Activated CD8-positive, alpha-beta T cell treated with anti-CD3 and anti-CD28 coated beads for 36 hours (primary cell): ENCODE data around the gene TXNDC8. TPM values are rescaled to one million over a fixed set of nuclear protein-coding genes. Genes with fewer than 3 reads are reported as not detected.
A peak's percentile ranks its signal among the peaks of the same experiment; 100 is the strongest.

ENCODE experiments used
- ATAC-seq: fragments of 200-7000 bp; cut with Tn5 transposase; one replicate; pipeline ENCODE4 v1.10.0; 2021; ENCODE audit warnings: mild to moderate bottlenecking, moderate library complexity
- CTCF ChIA-PET: fragments of 350-600 bp; sonication (Branson Sonifier 250); formaldehyde crosslinking; loops from one replicate; lab custom pipeline; 2021; ENCODE audit warnings: antibody characterized with exemption; lab: Charles Lee
- POLR2A ChIA-PET: fragments of 350-600 bp; sonication (Branson Sonifier 250); formaldehyde crosslinking; loops from one replicate; lab custom pipeline; 2021; ENCODE audit warnings: antibody characterized with exemption; lab: Charles Lee
- DNase-seq: peaks from one replicate; pipeline ENCODE4 v3.0.0-alpha.2; 2020
- H3K27ac Mint-ChIP-seq: one replicate; pipeline ENCODE4 v1.8.0; 2021; ENCODE audit warnings: mild to moderate bottlenecking, mixed read lengths
- H3K27me3 Mint-ChIP-seq: one replicate; pipeline ENCODE4 v1.8.0; 2021; ENCODE audit warnings: mixed read lengths
- H3K36me3 Mint-ChIP-seq: one replicate; pipeline ENCODE4 v1.8.0; 2021; ENCODE audit warnings: low read depth, mixed read lengths
- H3K4me1 Mint-ChIP-seq: one replicate; pipeline ENCODE4 v1.8.0; 2021; ENCODE audit warnings: low read depth, mixed read lengths
- H3K4me3 Mint-ChIP-seq: one replicate; pipeline ENCODE4 v1.8.0; 2021; ENCODE audit warnings: mild to moderate bottlenecking, moderate library complexity, mixed read lengths
- H3K9me3 Mint-ChIP-seq: one replicate; pipeline ENCODE4 v1.8.0; 2021; ENCODE audit warnings: mixed read lengths
- CTCF ChIP-seq: fragments of 200-600 bp; IDR thresholded peaks from one replicate; pipeline ENCODE4 v1.8.0; 2022; ENCODE audit warnings: antibody characterized with exemption, mild to moderate bottlenecking
- intact Hi-C: fragments of 100-400 bp; cut with micrococcal nuclease; formaldehyde crosslinking; loops from one replicate; pipeline ENCODE4 v1.10.0; 2022
- total RNA-seq, 2 experiments: library from RNA; stranded (reverse); gene quantifications; one replicate each; pipeline ENCODE4 v1.2.3, GENCODE V29; 2021

The TXNDC8 gene
- total RNA-seq, 2 experiments from 2014 or later = not detected

- TF ChIP-seq CTCF = no peak
- ATAC-seq (no peak), DNase-seq (no peak)
- Mint-ChIP-seq H3K27ac (no peak overlapping the region), H3K27me3 (no peaks in the 10 kb centered on the region), H3K9me3 (no peaks in the 10 kb centered on the region), H3K36me3 (peaks cover 2% of the 10 kb centered on the region), H3K4me1 (peaks cover 15% of the 10 kb centered on the region), H3K4me3 (no peak overlapping the region)
- ChIA-PET POLR2A (no interaction called here), CTCF (no interaction called here)
- intact Hi-C loops = no loop called here
Measured at GRCh38 chr9:110260911-110261310, 76.8 kb downstream of the TXNDC8 start.

- H3K4me1 Mint-ChIP-seq = peaks cover 19% of the 10 kb centered on the region
- no peak overlapping the region for H3K4me3 Mint-ChIP-seq
- H3K27me3 Mint-ChIP-seq = no peaks in the 10 kb centered on the region
- H3K36me3 Mint-ChIP-seq = peaks cover 10% of the 10 kb centered on the region
- DNase-seq (no peak), ATAC-seq (no peak)
- intact Hi-C loops = no loop called here
- CTCF ChIA-PET = interaction anchor here (1.4 kb wide), 1 partner anchor 9 kb away, joined by 5 read pairs; no protein-coding TSS in a partner anchor
- no peaks in the 10 kb centered on the region for H3K9me3 Mint-ChIP-seq
- no peak for TF ChIP-seq CTCF
- POLR2A ChIA-PET = no interaction called here
- H3K27ac Mint-ChIP-seq = no peak overlapping the region
Measured at GRCh38 chr9:110259566-110259965, 78.1 kb downstream of the TXNDC8 start.

GRCh38 chr9:110258690-110259091, 79.0 kb downstream of the TXNDC8 start:
- intact Hi-C loops = no loop called here
- no peak for ATAC-seq
- no peak for DNase-seq
- H3K4me1 Mint-ChIP-seq = peaks cover 27% of the 10 kb centered on the region
- peaks cover 17% of the 10 kb centered on the region for H3K36me3 Mint-ChIP-seq
- H3K4me3 Mint-ChIP-seq = no peak overlapping the region
- H3K27ac Mint-ChIP-seq = no peak overlapping the region
- H3K27me3 Mint-ChIP-seq = no peaks in the 10 kb centered on the region
- CTCF ChIA-PET = interaction anchor here (1.4 to 1.7 kb wide), 3 partner anchors 10 to 365 kb away, joined by 3 to 8 read pairs (median 5); no protein-coding TSS in a partner anchor
- POLR2A ChIA-PET = interaction anchor here (0.8 to 0.9 kb wide), 2 partner anchors 17 to 19 kb away, joined by 3 read pairs; no protein-coding TSS in a partner anchor
- no peaks in the 10 kb centered on the region for H3K9me3 Mint-ChIP-seq
- no peak for TF ChIP-seq CTCF

GRCh38 chr9:110257956-110258355, 79.7 kb downstream of the TXNDC8 start:
- CTCF ChIA-PET = interaction anchor here (1.6 to 1.7 kb wide), 2 partner anchors 24 to 365 kb away, joined by 3 to 8 read pairs; no protein-coding TSS in a partner anchor
- no peak for ATAC-seq
- Mint-ChIP-seq H3K27ac (no peak overlapping the region), H3K27me3 (no peaks in the 10 kb centered on the region), H3K36me3 (peaks cover 24% of the 10 kb centered on the region), H3K4me3 (no peak overlapping the region), H3K4me1 (peaks cover 34% of the 10 kb centered on the region), H3K9me3 (no peaks in the 10 kb centered on the region)
- POLR2A ChIA-PET = interaction anchor here (0.6 to 2.4 kb wide), 3 partner anchors 11 to 21 kb away, joined by 3 to 9 read pairs (median 3); no protein-coding TSS in a partner anchor
- DNase-seq = no peak
- intact Hi-C loops = no loop called here
- TF ChIP-seq CTCF = no peak

GRCh38 chr9:110257097-110257841, 80.4 kb downstream of the TXNDC8 start:
- ChIA-PET CTCF (interaction anchor here (1.7 kb wide), 1 partner anchor 366 kb away, joined by 8 read pairs; no protein-coding TSS in a partner anchor), POLR2A (interaction anchor here (0.6 to 2.4 kb wide), 4 partner anchors 11 to 109 kb away, joined by 3 to 10 read pairs (median 6); no protein-coding TSS in a partner anchor)
- H3K27me3 Mint-ChIP-seq = no peaks in the 10 kb centered on the region
- TF ChIP-seq CTCF = no peak
- peak overlapping the region; percentile 99 for H3K27ac Mint-ChIP-seq
- H3K9me3 Mint-ChIP-seq = no peaks in the 10 kb centered on the region
- intact Hi-C loops = no loop called here
- ATAC-seq = no peak
- H3K36me3 Mint-ChIP-seq = peaks cover 30% of the 10 kb centered on the region
- peak; percentile 12 for DNase-seq
- peaks cover 41% of the 10 kb centered on the region for H3K4me1 Mint-ChIP-seq
- H3K4me3 Mint-ChIP-seq = peak overlapping the region; percentile 96
